SKM-1 treated with dmso at 0.1 percent for 144 hours (cell line): ENCODE measurements around the gene HOXC5.

Experiments used
- DNase-seq: peaks from one replicate; lab custom pipeline; 2025; ENCODE audit not compliant: unreplicated experiment; lab: John Stamatoyannopoulos, UW

Gene HOXC5

GRCh38 chr12:54032627-54033100, at the start of gene HOXC5:
HOXC5 (plus strand) TSS chr12:54033050; CDS start chr12:54033123, 73 bp downstream.
- peak; percentile 1 for DNase-seq

GRCh38 chr12:53983568-53983949, 49.3 kb upstream of the HOXC5 start:
- no peak for DNase-seq

GRCh38 chr12:53983950-53984572, 48.8 kb upstream of the HOXC5 start:
- no peak for DNase-seq

- no peak for DNase-seq
These were observed 47.8 kb upstream of the HOXC5 start, which contains the start of gene HOXC10 for GRCh38 chr12:53984901-53985691. HOXC10 (plus strand) TSS chr12:53985146; CDS start chr12:53985260, 114 bp downstream.

- DNase-seq: no peak
These were observed 47.2 kb upstream of the HOXC5 start for GRCh38 chr12:53985692-53985993.

- DNase-seq: no peak
These were observed 46.7 kb upstream of the HOXC5 start for GRCh38 chr12:53985994-53986685.

GRCh38 chr12:53986686-53987483, 46.0 kb upstream of the HOXC5 start:
- no peak for DNase-seq

- no peak for DNase-seq
These were observed 45.0 kb upstream of the HOXC5 start for GRCh38 chr12:53987787-53988230.

GRCh38 chr12:53988541-53989226, 44.2 kb upstream of the HOXC5 start:
- no peak for DNase-seq

- DNase-seq: no peak
These were observed 43.4 kb upstream of the HOXC5 start for GRCh38 chr12:53989227-53990113.

- DNase-seq: no peak
These were observed 42.4 kb upstream of the HOXC5 start for GRCh38 chr12:53990311-53991076.

GRCh38 chr12:53991077-53991460, 41.8 kb upstream of the HOXC5 start:
- DNase-seq: no peak

- no peak for DNase-seq
These were observed 40.4 kb upstream of the HOXC5 start for GRCh38 chr12:53992377-53992889.

- no peak for DNase-seq
These were observed 39.5 kb upstream of the HOXC5 start for GRCh38 chr12:53993162-53994008.

GRCh38 chr12:53994009-53994263, 38.9 kb upstream of the HOXC5 start:
- DNase-seq: no peak

GRCh38 chr12:53994264-53995001, 38.4 kb upstream of the HOXC5 start:
- no peak for DNase-seq

GRCh38 chr12:53995002-53995377, 37.9 kb upstream of the HOXC5 start:
- no peak for DNase-seq
